HEK293T (cell line): Measurements from ENCODE around the gene CCDC158.

Experiments
- BHLHE40 ChIP-seq: fragments of 450-650 bp; IDR thresholded peaks from 2 replicates; pipeline ENCODE4 v1.6.1; 2016; ENCODE audit warnings: mild to moderate bottlenecking, moderate library complexity, borderline replicate concordance
- ELF4 ChIP-seq: fragments of 450-650 bp; IDR thresholded peaks from 2 replicates; pipeline ENCODE4 v1.6.1; 2017; ENCODE audit warnings: antibody characterized with exemption
- FOXM1 ChIP-seq: fragments of 450-650 bp; IDR thresholded peaks from 2 replicates; pipeline ENCODE4 v1.6.1; 2017; ENCODE audit warnings: mild to moderate bottlenecking, borderline replicate concordance
- NFRKB ChIP-seq: fragments of 450-650 bp; IDR thresholded peaks from 2 replicates; pipeline ENCODE4 v1.6.1; 2016; ENCODE audit warnings: mild to moderate bottlenecking, moderate library complexity
- SUZ12 ChIP-seq: fragments of 450-650 bp; IDR thresholded peaks from 2 replicates; pipeline ENCODE4 v1.6.1; 2016; ENCODE audit warnings: mild to moderate bottlenecking

- TF ChIP-seq BHLHE40 (no peak), SUZ12 (no peak), FOXM1 (no peak), NFRKB (no peak), ELF4 (no peak)
Measured at GRCh38 chr4:76380561-76380960, 40.4 kb downstream of the CCDC158 start.
